Measurements from ENCODE around the gene CCDC61. TPM values are rescaled to one million over a fixed set of nuclear protein-coding genes. Genes with fewer than 3 reads are reported as not detected.

CCDC61 gene
- total and polyA plus RNA-seq, 2 experiments from 2014 or later: 5.8 to 8.8 TPM

DNA sequence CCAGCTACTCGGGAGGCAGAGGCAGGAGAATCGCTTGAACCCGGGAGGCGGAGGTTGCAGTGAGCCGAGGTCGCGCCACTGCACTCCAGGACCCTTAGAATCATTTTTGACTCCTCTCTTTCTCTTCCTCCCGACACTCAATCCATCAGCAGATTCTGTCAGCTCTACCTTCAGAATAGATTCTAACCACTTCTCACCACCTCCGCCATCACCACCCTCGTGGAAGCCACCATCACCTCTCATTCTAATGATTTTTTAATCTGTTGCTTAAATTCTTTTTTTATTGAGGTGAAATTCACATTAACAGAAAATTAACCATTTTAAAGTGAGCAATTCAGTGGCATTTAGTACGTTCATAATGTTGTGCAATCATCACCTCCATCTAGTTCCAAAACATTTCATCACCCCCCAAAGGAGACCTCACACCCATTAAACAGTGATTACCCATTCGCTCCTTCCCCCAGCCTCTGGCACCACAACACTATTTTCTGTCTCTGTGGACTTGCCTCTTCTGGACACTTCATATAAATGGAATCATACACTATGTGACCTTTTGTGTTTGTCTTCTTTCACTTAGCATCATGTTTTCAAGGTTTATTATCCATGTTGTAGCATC lies 5.0 kb upstream of the CCDC61 start:
- Histone ChIP-seq H3K4me3 (no peak overlapping the region), H3K27ac (no peak overlapping the region), H3K36me3 (no peaks in the 10 kb centered on the region), H3K4me1 (ENCODE audit: low read depth) (no peaks in the 10 kb centered on the region), H3K27me3 (peaks cover 8% of the 10 kb centered on the region), H3K9me3 (ENCODE audit: low read depth) (no peaks in the 10 kb centered on the region)
- DNase-seq (ENCODE audit: low read depth in 1 of 2, low spot score in 1 of 2): peak in 1 of 2 donors; percentile 15
- TF ChIP-seq, protein P1, sequence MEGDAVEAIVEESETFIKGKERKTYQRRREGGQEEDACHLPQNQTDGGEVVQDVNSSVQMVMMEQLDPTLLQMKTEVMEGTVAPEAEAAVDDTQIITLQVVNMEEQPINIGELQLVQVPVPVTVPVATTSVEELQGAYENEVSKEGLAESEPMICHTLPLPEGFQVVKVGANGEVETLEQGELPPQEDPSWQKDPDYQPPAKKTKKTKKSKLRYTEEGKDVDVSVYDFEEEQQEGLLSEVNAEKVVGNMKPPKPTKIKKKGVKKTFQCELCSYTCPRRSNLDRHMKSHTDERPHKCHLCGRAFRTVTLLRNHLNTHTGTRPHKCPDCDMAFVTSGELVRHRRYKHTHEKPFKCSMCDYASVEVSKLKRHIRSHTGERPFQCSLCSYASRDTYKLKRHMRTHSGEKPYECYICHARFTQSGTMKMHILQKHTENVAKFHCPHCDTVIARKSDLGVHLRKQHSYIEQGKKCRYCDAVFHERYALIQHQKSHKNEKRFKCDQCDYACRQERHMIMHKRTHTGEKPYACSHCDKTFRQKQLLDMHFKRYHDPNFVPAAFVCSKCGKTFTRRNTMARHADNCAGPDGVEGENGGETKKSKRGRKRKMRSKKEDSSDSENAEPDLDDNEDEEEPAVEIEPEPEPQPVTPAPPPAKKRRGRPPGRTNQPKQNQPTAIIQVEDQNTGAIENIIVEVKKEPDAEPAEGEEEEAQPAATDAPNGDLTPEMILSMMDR (IDR thresholded peaks at IDR 0.05; ENCODE audit: low read depth, low read length): no peak

DNA sequence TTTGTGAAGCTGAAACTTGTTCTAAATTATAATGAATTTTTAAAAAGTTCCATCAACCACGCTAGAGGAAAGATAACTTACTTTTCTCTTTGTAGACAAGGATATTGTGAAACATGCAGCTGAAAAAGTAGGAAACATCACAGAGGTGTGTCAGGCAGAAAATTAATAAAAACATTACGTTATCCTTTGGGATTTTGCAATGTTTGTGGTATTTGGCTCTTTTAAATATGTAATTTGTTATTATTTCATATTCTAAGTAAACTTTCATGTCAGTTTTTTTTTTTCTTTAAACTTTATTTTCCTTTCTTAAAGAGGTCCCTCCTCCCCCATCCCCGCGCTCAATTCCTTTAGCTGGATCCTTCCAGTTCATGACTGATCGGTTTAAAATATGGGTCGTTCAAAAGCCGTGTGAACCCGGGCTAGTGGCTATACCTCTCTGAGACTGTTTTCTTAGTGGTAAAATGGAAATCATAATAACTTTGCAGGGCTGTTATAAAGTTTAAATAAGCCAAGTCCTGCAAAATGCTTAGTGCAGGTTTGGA lies 740 bp upstream of the CCDC61 start:
- TF ChIP-seq, protein P1 (IDR thresholded peaks at IDR 0.05; ENCODE audit: low read depth, low read length): no peak
- H3K9me3 ChIP-seq (ENCODE audit: low read depth): no peaks in the 10 kb centered on the region
- no peak overlapping the region for H3K27ac ChIP-seq
- peak overlapping the region; percentile 37 for H3K4me3 ChIP-seq
- H3K36me3 ChIP-seq: no peaks in the 10 kb centered on the region
- no peak for DNase-seq (ENCODE audit: low read depth in 1 of 2, low spot score in 1 of 2)
- peaks cover 4% of the 10 kb centered on the region for H3K27me3 ChIP-seq
- no peaks in the 10 kb centered on the region for H3K4me1 ChIP-seq (ENCODE audit: low read depth)

DNA sequence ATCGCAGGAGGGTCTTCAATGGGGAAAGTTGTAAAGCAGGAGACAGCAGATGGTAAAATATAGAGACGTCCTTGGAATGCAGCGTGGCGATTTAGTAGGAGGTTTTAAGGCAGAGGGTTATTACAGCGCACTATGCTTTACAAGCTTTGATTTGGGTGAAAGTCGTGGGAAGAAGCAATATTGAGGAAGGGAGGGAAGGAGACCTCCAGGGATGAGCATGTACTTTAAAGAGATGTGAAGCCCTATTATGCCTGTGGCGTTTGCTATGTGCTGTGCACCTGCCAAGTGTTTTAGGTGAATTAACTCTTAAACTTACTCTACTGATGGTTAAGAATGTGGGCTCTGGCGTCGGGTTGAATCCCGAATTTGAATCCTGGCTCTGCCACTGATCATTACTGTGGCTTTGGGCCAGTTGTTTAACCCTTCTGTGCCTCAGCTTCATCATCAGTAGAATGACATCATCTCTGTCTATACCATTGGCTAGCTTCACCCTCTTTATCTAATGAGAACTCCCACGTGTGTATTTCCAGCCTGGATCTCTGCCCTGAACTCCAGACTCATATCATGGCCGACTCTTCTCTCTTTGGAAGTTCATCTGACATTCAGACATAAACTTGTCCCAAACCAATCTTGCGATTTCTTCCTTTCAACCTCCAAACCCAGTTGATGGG lies 583 bp downstream of the CCDC61 start:
- H3K4me1 ChIP-seq (ENCODE audit: low read depth): no peaks in the 10 kb centered on the region
- H3K4me3 ChIP-seq: peak overlapping the region; percentile 45
- H3K36me3 ChIP-seq: no peaks in the 10 kb centered on the region
- H3K27ac ChIP-seq: no peak overlapping the region
- TF ChIP-seq, protein P1 (IDR thresholded peaks at IDR 0.05; ENCODE audit: low read depth, low read length): no peak
- peaks cover 12% of the 10 kb centered on the region for H3K27me3 ChIP-seq
- no peaks in the 10 kb centered on the region for H3K9me3 ChIP-seq (ENCODE audit: low read depth)
- DNase-seq (ENCODE audit: low read depth in 1 of 2, low spot score in 1 of 2): peak in 1 of 2 donors; percentile 64

DNA sequence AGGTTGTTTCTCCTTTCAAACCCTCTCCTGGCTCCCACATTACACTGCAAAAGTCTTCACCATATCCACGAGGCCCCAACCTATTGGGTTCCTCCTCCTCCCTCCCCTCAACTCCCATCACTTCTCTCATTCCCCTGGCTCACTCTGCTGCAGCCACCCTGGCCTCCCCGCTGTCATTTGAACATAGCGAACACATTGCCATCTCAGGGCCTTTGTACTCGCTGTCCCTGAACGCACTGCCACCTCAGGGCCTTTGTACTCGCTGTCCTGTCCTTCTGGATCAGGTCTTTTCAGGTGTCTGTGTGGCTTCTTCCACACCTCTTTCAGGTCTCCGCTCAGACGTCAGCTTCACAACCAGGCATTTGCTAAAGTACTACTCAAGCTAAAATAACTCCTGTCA lies 1.7 kb downstream of the CCDC61 start:
- no peak for DNase-seq (ENCODE audit: low read depth in 1 of 2, low spot score in 1 of 2)
- Histone ChIP-seq H3K9me3 (ENCODE audit: low read depth) (no peaks in the 10 kb centered on the region), H3K4me3 (no peak overlapping the region), H3K27ac (no peak overlapping the region), H3K4me1 (ENCODE audit: low read depth) (no peaks in the 10 kb centered on the region), H3K27me3 (peaks cover 12% of the 10 kb centered on the region), H3K36me3 (no peaks in the 10 kb centered on the region)
- TF ChIP-seq, protein P1 (IDR thresholded peaks at IDR 0.05; ENCODE audit: low read depth, low read length): no peak

DNA sequence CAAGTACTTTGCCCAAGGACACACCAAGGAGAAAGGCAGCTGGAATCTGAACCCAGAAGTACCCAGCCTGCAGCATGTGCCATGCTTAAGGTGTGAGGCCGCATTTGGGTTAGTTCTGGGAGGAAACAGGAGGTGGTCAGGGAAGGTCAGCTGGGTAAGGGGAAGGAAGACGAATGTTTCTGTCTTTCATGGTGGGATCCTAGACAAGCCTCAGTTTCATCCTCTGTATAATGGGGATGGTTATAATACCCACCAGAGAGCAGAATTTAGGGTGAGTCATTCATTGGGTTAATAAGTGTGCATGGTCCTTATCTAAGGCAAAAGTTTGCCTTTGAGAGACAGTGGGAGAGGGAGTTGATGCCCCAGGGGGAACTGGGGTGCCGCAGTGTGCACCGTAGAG lies 3.6 kb downstream of the CCDC61 start:
- Histone ChIP-seq H3K4me3 (no peak overlapping the region), H3K27ac (no peak overlapping the region)
- TF ChIP-seq, protein P1 (IDR thresholded peaks at IDR 0.05; ENCODE audit: low read depth, low read length): no peak

More for the DNA sequence above, 3.6 kb downstream of the CCDC61 start:
- DNase-seq (ENCODE audit: low read depth in 1 of 2, low spot score in 1 of 2): no peak
- no peaks in the 10 kb centered on the region for H3K36me3 ChIP-seq
- H3K27me3 ChIP-seq: peaks cover 12% of the 10 kb centered on the region
- H3K9me3 ChIP-seq (ENCODE audit: low read depth): no peaks in the 10 kb centered on the region
- H3K4me1 ChIP-seq (ENCODE audit: low read depth): no peaks in the 10 kb centered on the region
